Activated naive CD4-positive, alpha-beta T cell treated with anti-CD3 and anti-CD28 coated beads, Interleukin-2, amount 10 ng/mL, durations not matched to agents 7 days and 5 days (primary cell): Measurements from ENCODE around the gene ATF7.
"Not testable (repeated sequence)": the region's sequence is repeated elsewhere in the genome, so short reads cannot be mapped to it uniquely, and the experiment has no call there.

Experiments used
- CTCF ChIA-PET: fragments of 350-600 bp; sonication (Branson Sonifier 250); formaldehyde crosslinking; loops from one replicate; lab custom pipeline; 2021; ENCODE audit warnings: antibody characterized with exemption; lab: Charles Lee
- DNase-seq: peaks from one replicate; pipeline ENCODE4 v3.0.0-alpha.2; 2020
- H3K27ac Mint-ChIP-seq: one replicate; pipeline ENCODE4 v1.8.0; 2021; ENCODE audit warnings: mild to moderate bottlenecking, moderate library complexity, mixed read lengths
- H3K27me3 Mint-ChIP-seq: one replicate; pipeline ENCODE4 v1.8.0; 2021; ENCODE audit warnings: mild to moderate bottlenecking, mixed read lengths
- H3K36me3 Mint-ChIP-seq: one replicate; pipeline ENCODE4 v1.8.0; 2021; ENCODE audit warnings: mixed read lengths
- H3K4me1 Mint-ChIP-seq: one replicate; pipeline ENCODE4 v1.8.0; 2021; ENCODE audit warnings: mixed read lengths
- H3K4me3 Mint-ChIP-seq: one replicate; pipeline ENCODE4 v1.8.0; 2021; ENCODE audit warnings: mild to moderate bottlenecking, moderate library complexity, mixed read lengths
- H3K9me3 Mint-ChIP-seq: one replicate; pipeline ENCODE4 v1.8.0; 2021; ENCODE audit warnings: mixed read lengths

Gene ATF7

DNA sequence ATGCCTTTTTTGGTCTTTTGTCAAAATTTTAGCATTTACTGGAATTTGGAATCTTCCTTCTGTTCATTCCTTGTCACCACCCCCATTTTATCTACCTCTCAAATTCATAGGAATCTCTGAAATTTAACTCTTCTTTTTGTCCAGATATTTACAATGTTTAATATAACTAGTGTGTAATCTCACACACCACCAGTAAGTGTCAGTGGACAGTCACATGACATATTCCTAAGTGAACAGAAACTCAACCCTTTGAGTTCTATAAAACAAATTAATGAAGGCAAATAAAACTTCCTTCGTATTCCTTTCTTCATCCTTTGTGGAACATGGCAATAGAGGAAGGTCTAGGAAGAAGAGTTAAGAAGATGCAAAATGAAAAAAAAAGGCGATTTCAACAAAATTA, 26.6 kb downstream of the ATF7 start:
- Mint-ChIP-seq H3K9me3 (no peaks in the 10 kb centered on the region), H3K27ac (no peak overlapping the region), H3K36me3 (peaks cover 24% of the 10 kb centered on the region), H3K4me1 (peaks cover 16% of the 10 kb centered on the region), H3K4me3 (no peak overlapping the region), H3K27me3 (no peaks in the 10 kb centered on the region)
- no peak for DNase-seq
- CTCF ChIA-PET, result no interaction called here

DNA sequence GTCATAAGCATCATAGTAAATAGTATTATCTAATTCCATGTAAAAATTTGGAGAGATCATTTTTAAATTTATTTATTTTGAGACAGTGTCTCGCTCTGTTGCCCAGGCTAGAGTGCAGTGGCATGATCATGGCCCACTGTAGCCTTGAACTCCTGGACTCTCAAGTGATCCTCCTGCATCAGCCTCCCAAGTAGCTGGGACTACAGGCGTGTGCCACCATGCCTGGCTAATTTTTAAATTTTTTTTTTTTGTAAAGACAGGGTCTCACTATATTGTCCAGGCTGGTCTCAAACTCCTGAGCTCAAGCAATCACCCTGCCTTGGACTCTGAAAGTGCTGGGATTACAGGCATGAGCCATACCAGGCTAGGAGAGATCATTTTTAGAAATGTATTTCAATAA, 27.2 kb downstream of the ATF7 start:
- peaks cover 16% of the 10 kb centered on the region for H3K4me1 Mint-ChIP-seq
- peaks cover 24% of the 10 kb centered on the region for H3K36me3 Mint-ChIP-seq
- CTCF ChIA-PET, H3K4me3 Mint-ChIP-seq, H3K9me3 Mint-ChIP-seq, DNase-seq, H3K27ac Mint-ChIP-seq, H3K27me3 Mint-ChIP-seq: not testable (repeated sequence)

DNA sequence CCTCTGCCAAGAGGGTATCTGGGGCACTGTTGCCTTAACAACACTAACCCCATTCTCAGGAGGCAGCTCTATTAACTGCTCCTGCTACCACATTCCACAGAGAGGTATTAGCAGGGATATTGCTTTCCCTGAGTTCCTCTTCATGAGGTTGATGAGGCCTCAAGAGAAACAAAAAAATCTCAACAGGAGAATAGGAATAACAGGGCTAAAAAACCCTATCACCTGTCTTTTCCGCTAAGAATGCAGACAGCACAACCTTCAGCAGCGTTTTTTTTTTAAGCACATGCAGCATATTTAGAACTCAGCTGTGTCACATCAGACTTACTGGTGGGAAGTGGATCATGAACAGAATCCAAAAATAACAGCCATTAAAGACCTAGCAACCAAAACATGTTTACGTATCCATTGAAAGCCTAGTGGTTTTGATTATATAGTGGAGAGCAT, 29.2 kb downstream of the ATF7 start:
- H3K4me1 Mint-ChIP-seq, result peaks cover under 1% of the 10 kb centered on the region
- H3K27ac Mint-ChIP-seq, result no peak overlapping the region
- DNase-seq, result no peak
- no peak overlapping the region for H3K4me3 Mint-ChIP-seq
- H3K27me3 Mint-ChIP-seq, result no peaks in the 10 kb centered on the region
- CTCF ChIA-PET, result no interaction called here
- H3K9me3 Mint-ChIP-seq, result no peaks in the 10 kb centered on the region
- H3K36me3 Mint-ChIP-seq, result peaks cover 15% of the 10 kb centered on the region

DNA sequence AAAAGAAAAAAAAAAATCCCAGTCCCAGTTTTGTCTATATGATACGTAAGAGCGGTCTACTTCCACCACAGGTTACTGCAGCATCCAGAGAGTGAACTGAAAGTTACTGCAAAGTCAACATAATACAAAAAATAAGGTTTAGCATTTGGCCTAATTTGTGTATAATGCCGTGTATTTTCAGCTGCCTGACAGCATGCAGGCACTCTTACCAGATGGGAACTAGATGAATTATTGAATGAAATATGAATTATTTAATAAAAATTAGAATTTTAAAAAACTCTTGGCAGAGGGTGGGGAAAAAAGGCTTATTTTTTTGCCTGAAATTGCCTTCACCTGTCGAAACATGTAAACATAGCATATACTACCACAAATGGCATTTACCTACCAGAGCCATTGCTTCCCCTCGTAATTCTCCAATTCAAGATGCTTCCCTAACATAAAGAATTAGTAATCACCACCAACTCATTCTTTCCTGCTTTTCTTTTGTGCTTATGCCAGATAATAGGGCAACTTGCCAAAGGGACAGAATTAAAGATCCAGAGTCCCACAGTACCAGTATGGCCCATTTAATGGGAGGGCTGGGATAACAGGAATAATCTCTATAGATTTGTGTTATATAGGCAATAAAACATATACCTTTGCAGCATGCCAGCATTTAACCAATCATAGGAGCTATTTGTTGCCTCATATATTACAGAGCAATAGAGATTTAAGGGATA, 31.1 kb downstream of the ATF7 start:
- Mint-ChIP-seq H3K9me3 (no peaks in the 10 kb centered on the region), H3K4me3 (no peak overlapping the region), H3K27me3 (no peaks in the 10 kb centered on the region), H3K36me3 (peaks cover 8% of the 10 kb centered on the region), H3K4me1 (peaks cover 4% of the 10 kb centered on the region), H3K27ac (no peak overlapping the region)
- CTCF ChIA-PET, result interaction anchor here (0.6 kb wide), 1 partner anchor 28 kb away, joined by 3 read pairs; no protein-coding TSS in a partner anchor
- DNase-seq, result no peak

DNA sequence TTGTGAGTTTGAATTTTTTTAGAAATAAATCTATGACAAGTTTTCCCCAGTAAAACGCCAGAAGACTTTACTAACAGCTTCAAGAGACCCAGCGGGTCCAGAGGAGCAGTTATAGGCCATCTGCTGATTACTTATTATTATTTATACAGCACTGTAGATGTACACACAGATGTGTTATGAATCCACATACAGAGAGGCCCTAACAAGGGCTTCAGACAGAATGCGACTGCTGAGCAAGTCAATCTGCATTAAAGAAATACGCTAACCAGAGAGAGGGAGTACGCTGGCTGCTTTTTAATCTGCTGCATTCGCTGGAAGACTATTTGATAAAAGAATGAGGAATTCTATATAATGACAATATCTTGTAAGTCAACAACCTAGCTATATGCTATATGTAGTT, 32.5 kb downstream of the ATF7 start:
- Mint-ChIP-seq H3K27me3 (no peaks in the 10 kb centered on the region), H3K27ac (no peak overlapping the region), H3K9me3 (no peaks in the 10 kb centered on the region), H3K4me1 (peaks cover 4% of the 10 kb centered on the region), H3K4me3 (no peak overlapping the region), H3K36me3 (peaks cover 4% of the 10 kb centered on the region)
- CTCF ChIA-PET, result no interaction called here
- no peak for DNase-seq

DNA sequence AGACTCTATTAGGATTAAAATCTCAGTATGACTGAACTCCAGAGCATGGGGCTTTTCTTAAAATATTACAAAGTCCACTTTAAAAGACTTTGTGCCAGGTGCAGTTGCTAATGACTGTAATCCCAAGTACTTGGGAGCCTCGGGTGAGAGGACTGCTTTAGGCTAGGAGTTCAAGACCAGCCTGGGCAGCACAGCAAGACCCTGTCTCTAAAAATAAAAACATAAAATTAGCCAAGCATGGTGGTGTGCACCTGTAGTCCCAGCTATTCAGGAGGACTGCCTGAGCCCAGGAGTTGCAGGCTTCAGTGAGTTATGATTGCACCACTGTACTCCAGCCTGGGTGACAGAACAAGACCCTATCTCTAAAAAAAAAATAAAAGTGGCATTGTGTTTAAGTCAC, 33.2 kb downstream of the ATF7 start:
- no peak for DNase-seq
- Mint-ChIP-seq H3K36me3 (peaks cover 2% of the 10 kb centered on the region), H3K27me3 (no peaks in the 10 kb centered on the region), H3K4me1 (peaks cover 4% of the 10 kb centered on the region), H3K27ac (no peak overlapping the region), H3K4me3 (no peak overlapping the region), H3K9me3 (no peaks in the 10 kb centered on the region)
- CTCF ChIA-PET, result no interaction called here

DNA sequence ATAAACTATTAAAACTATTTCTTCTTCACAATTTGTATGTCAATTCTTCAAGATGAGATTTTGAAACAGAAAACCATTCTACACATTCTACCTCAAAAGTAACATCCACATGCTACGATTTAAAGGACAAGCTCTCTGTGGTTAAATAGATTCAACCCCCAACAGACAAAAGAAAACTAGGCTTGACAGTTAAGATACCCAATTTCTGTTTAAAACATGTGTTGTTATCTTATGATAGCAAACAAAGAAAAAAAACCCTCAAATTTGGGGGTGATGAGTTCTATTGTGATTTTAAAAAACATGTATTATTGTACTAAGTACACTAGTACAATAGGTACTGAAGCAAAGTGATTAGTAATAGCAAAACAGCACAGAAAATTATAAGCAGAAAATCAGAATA, 33.8 kb downstream of the ATF7 start:
- no peak overlapping the region for H3K4me3 Mint-ChIP-seq

DNA sequence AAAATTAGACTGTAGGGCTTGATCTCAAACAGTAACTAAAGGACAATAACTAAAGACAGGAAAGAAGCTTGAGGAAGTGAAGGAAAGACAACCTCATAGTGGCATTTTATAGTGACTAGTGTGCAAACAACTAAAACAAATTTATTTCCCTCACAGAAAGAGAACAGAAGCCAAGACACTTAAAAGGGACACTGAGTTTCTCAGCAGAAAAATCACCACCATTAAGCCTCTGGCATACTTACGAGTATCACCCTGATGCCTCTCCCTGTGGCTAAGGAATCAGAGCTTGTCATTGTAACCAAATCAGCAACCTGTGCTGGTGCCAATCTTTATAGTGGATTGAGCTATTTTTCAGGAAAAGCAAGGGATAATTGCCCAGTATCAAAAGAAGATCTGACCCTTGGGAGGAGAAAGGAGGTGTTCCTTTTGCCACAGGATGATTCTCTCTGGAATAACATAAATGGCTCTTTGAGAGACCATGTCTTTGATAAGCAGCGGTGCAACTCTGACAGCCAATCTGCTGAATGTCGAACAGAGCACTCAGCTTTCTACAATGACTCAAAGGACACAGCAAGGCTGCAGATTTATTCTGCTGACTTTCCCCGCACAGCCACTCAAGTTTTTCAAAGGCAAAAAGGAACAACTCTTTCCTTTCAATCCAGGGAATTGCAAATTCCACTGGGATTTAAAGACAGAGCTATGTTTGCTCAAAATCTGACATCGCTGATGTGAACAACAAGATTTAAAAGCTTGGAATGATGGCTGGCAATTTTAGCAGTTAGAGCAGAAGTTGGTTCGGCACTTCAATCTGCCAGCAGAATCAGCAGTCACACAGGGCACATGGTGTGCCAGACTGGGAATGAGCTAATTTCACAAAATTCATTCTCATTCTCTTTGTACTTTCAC, 34.6 kb downstream of the ATF7 start:
- Mint-ChIP-seq H3K36me3 (no peaks in the 10 kb centered on the region), H3K4me3 (no peak overlapping the region), H3K9me3 (no peaks in the 10 kb centered on the region), H3K4me1 (peaks cover 8% of the 10 kb centered on the region), H3K27ac (no peak overlapping the region), H3K27me3 (no peaks in the 10 kb centered on the region)
- no peak for DNase-seq
- CTCF ChIA-PET, result interaction anchor here (0.6 to 1.4 kb wide), 2 partner anchors 84 to 86 kb away, joined by 3 read pairs; partner anchors contain the start of gene ATP5MC2

More for the DNA sequence above, 33.8 kb downstream of the ATF7 start:
- no peak for DNase-seq
- no peaks in the 10 kb centered on the region for H3K27me3 Mint-ChIP-seq
- H3K27ac Mint-ChIP-seq, result no peak overlapping the region
- CTCF ChIA-PET, result interaction anchor here (0.6 to 1.4 kb wide), 2 partner anchors 83 to 85 kb away, joined by 3 read pairs; partner anchors contain the start of gene ATP5MC2
- no peaks in the 10 kb centered on the region for H3K9me3 Mint-ChIP-seq
- H3K4me1 Mint-ChIP-seq, result peaks cover 4% of the 10 kb centered on the region
- peaks cover 2% of the 10 kb centered on the region for H3K36me3 Mint-ChIP-seq

DNA sequence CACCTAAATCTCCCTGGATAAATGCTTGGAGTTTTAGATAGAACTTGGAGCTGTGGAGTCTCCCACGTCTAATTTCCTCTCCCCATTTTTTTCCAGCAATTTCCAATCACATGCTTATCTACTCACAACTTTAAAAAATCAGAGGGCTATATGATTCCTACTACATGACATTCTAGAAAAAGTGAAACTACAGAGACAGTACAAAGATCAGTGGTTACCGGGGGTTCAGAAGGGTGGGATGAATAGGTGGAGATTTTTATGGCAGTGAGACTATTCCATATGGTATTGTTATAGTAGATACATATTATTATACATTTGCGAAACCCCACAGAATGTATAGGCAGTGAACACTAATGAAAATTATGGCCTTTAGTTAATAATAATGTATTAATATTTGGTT, 35.5 kb downstream of the ATF7 start:
- H3K9me3 Mint-ChIP-seq, result no peaks in the 10 kb centered on the region
- H3K4me1 Mint-ChIP-seq, result peaks cover 12% of the 10 kb centered on the region
- H3K27me3 Mint-ChIP-seq, result no peaks in the 10 kb centered on the region
- H3K36me3 Mint-ChIP-seq, result no peaks in the 10 kb centered on the region
- no peak overlapping the region for H3K27ac Mint-ChIP-seq
- no peak for DNase-seq
- CTCF ChIA-PET, result no interaction called here
- no peak overlapping the region for H3K4me3 Mint-ChIP-seq

DNA sequence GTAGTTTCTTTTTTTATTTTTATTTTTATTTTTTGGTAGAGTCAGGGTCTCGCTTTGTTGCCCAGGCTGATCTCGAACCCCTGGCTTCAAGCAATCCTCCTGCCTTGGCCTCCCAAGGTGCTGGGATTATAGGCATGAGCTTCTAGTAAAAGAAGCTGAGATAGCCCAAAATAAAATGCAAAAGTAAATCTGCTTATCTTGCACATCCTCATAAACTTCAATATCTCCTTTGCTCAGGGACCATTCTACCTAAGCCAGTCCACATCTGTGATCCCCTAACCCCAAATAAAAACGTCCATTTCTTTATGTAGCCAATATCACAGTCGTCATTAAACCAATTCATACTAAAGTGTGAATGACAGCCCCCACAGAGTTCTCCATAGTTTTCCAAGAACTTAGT, 36.3 kb downstream of the ATF7 start:
- H3K27me3 Mint-ChIP-seq, result no peaks in the 10 kb centered on the region
- H3K36me3 Mint-ChIP-seq, result no peaks in the 10 kb centered on the region
- no peaks in the 10 kb centered on the region for H3K9me3 Mint-ChIP-seq
- H3K4me3 Mint-ChIP-seq, result no peak overlapping the region
- CTCF ChIA-PET, result no interaction called here
- DNase-seq, result no peak
- H3K4me1 Mint-ChIP-seq, result peaks cover 14% of the 10 kb centered on the region
- H3K27ac Mint-ChIP-seq, result no peak overlapping the region

DNA sequence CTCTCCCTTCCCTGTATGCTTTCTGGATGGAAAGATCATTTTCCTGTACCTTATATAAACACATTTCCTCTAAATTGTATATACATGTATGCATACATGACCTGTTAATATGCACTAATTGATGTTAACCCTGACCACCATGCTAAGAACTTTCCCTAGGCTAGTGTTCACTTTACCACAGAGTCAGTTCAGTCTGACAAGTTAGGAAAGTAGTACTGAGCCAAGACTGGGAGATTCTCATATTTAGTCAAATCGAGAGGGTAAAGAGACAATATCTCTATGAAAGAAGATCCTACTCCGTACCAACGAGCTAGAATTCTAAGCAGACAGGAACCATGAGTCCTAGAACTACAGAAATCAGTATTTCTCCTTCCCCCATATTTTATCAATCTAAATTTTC, 36.8 kb downstream of the ATF7 start:
- no peak for DNase-seq
- Mint-ChIP-seq H3K4me3 (no peak overlapping the region), H3K27ac (no peak overlapping the region), H3K9me3 (no peaks in the 10 kb centered on the region), H3K4me1 (peaks cover 14% of the 10 kb centered on the region), H3K27me3 (no peaks in the 10 kb centered on the region), H3K36me3 (no peaks in the 10 kb centered on the region)
- CTCF ChIA-PET, result no interaction called here

DNA sequence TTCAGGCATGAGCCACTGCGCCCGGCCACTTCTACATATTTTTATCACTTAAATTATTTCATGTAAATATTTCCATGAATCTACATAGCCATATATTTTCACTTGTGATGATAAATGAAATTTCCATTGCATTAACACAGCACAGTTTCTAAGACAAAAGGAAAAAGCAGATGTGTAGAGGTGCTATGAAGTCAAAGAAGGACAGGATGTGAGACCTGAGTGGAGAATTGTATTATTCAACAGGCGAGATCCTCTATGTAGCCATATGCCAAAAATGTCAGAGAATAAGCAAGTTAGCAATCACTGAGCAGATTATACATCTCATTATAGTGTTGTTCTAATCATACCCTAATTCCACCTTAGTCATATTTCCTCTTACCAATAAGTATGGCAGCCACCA, 38.1 kb downstream of the ATF7 start:
- peaks cover 14% of the 10 kb centered on the region for H3K4me1 Mint-ChIP-seq
- H3K9me3 Mint-ChIP-seq, result no peaks in the 10 kb centered on the region
- H3K27ac Mint-ChIP-seq, result no peak overlapping the region

DNA sequence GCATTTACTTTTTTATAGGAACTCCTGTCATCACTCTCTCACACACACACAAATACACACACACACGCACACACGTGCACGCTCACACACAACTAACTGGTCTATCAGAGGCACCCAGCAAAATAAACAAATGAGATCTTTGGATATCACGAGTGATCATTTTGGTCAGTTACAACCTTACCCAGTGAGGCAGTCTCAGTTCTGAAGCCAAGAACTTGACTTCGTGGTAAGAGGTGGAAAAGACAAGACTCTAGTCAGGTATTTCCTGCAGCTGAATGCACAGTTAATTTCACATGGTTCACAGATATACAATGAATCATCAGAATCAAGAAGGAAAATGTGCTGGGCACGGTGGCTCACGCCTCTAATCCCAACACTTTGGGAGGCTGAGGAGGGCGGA, 39.4 kb downstream of the ATF7 start:
- Mint-ChIP-seq H3K9me3 (no peaks in the 10 kb centered on the region), H3K4me3 (no peak overlapping the region), H3K27ac (no peak overlapping the region), H3K27me3 (no peaks in the 10 kb centered on the region), H3K4me1 (peaks cover 14% of the 10 kb centered on the region), H3K36me3 (peaks cover 2% of the 10 kb centered on the region)
- CTCF ChIA-PET, result no interaction called here
- DNase-seq, result no peak

More for the DNA sequence above, 38.1 kb downstream of the ATF7 start:
- H3K27me3 Mint-ChIP-seq, result no peaks in the 10 kb centered on the region
- H3K4me3 Mint-ChIP-seq, result no peak overlapping the region
- H3K36me3 Mint-ChIP-seq, result peaks cover 2% of the 10 kb centered on the region
- CTCF ChIA-PET, result interaction anchor here (0.6 kb wide), 1 partner anchor 45 kb away, joined by 3 read pairs; no protein-coding TSS in a partner anchor
- DNase-seq, result no peak

DNA sequence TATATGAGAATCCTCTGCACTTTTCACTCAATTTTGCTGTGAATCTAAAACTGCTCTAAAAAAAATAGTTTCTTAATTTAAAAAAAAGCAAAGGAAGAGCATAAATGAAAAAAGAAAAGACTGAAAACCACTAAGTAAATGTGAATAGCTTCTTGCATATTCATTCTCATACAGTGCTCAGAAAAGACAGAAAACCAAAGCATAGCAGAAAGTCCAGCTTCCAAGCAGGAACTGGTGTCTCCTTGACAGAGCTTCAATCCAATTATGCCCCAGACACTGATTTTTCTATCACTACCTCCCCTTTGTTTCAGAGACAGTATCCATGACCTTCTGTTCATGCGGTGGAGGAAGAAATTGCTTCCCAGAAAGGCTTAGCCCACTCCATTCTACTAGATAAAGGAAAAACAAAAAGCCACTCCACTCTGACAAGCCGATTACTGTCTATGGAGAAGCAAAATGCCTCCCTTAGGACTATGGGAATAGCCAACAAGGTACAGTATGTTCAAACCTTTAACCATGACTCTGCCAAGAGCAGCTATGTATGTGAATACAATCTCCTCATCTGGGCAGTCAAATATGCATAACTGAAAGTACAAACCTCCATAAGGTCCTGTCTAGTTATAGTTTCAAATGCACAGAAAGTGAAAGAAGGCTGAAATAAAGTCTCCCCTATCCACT, 40.6 kb downstream of the ATF7 start:
- peaks cover 13% of the 10 kb centered on the region for H3K4me1 Mint-ChIP-seq
- H3K36me3 Mint-ChIP-seq, result peaks cover 2% of the 10 kb centered on the region
- no peaks in the 10 kb centered on the region for H3K9me3 Mint-ChIP-seq
- CTCF ChIA-PET, result interaction anchor here (0.6 kb wide), 1 partner anchor 38 kb away, joined by 3 read pairs; no protein-coding TSS in a partner anchor
- no peak overlapping the region for H3K4me3 Mint-ChIP-seq
- H3K27me3 Mint-ChIP-seq, result no peaks in the 10 kb centered on the region
- H3K27ac Mint-ChIP-seq, result no peak overlapping the region
- DNase-seq, result no peak
